Adipose tissue (tissue), 3 donors: ENCODE data around the gene LSM4. TPM values are rescaled to one million over a fixed set of nuclear protein-coding genes. Genes with fewer than 3 reads are reported as not detected.
"Not testable (repeated sequence)": the region's sequence is repeated elsewhere in the genome, so short reads cannot be mapped to it uniquely, and the experiment has no call there.

Experiments used
- H3K27ac ChIP-seq: one replicate; pipeline ENCODE4 v1.5.1; 2013; ENCODE audit warnings: low read depth, low read length
- WGBS, 3 donors: extraction: QIAGEN DNeasy Blood & Tissue Kit; methylation state at CpG; one replicate each; pipeline ENCODE4 v1.1.7; 2013; 5-methylcytosine and 5-hydroxymethylcytosine counted together
- polyA plus RNA-seq, 3 donors: library from polyadenylated mRNA; stranded (reverse); fragments of 200-250 nt; gene quantifications; one replicate each; pipeline ENCODE4 v1.2.3, GENCODE V29; 2013
- donor health status: healthy with polysubstance abuse.
- donor health status: Bipolar disorder and iron deficiency.
- donor health status: healthy.

LSM4 gene
- polyA plus RNA-seq, result 100 to 1,000 TPM in 2 of 3 donors, 10 to 100 TPM in 1; 46.3 to 118 (median 100) TPM

- WGBS, 3 donors, result 0% methylated on average over 75 of the region's 75 CpGs
- peak within 1 kb of the TSS; percentile 84 for H3K27ac ChIP-seq
Observed at GRCh38 chr19:18322759-18323460, at the start of gene LSM4. Gene LSM4 (minus strand): TSS chr19:18323076. CDS start chr19:18323020, 56 bp downstream.

GRCh38 chr19:18368504-18369222 is 45.8 kb upstream of the LSM4 start:
- H3K27ac ChIP-seq, result no peak overlapping the region
- 69 to 90% (median 87%) methylated on average over 15 of the region's 15 CpGs for WGBS, 3 donors

- H3K27ac ChIP-seq, result no peak overlapping the region
- 80 to 88% (median 82%) methylated on average over 2 of the region's 2 CpGs for WGBS, 3 donors
Observed at GRCh38 chr19:18366021-18366435, 43.2 kb upstream of the LSM4 start.

DNA sequence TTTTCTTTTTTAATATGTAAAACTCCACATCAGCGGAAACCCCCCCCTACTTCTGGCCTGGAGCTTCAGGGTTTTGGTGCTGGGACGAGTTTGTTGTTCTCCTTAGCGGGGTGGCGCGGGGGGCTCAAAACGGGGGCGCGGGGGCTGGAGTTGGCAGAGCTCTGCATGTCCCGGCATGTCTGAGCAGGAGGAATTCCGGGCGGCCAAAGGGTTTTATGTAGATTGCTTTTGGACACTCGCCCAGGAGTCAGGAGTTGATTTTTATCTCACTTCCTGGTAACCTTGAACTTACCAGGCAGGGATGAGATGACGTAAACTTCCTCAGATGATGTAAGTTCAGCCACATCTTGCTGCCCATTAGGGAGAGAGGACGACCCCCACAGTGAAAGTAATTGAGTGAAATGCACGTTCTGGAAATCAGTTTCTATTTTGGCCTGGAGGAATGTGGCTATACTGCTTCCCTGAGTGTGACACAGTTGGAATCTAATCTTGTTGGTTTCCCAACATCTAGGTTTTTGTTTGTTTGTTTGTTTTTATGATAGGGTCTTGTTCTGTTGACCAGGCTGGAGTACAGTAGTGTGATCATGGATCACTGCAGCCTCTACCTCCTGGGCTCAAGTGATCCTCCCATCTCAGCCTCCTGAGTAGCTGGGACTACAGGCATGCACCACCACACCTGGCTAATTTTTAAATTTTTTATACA is 42.1 kb upstream of the LSM4 start:
- no peak overlapping the region for H3K27ac ChIP-seq
- WGBS, 3 donors, result 7 to 12% (median 8%) methylated on average over 15 of the region's 15 CpGs

- not testable (repeated sequence) for H3K27ac ChIP-seq
- WGBS, 3 donors, result 50 to 58% (median 54%) methylated on average over 11 of the region's 11 CpGs
Observed at GRCh38 chr19:18364277-18364825, 41.5 kb upstream of the LSM4 start.

GRCh38 chr19:18363787-18364186 is 40.9 kb upstream of the LSM4 start:
- H3K27ac ChIP-seq, result no peak overlapping the region
- 74 to 87% (median 76%) methylated on average over 6 of the region's 6 CpGs for whole genome bisulfite sequencing, 3 donors

- no peak overlapping the region for H3K27ac ChIP-seq
- WGBS, 3 donors, result 91 to 93% (median 92%) methylated on average over 17 of the region's 17 CpGs
Observed at GRCh38 chr19:18362934-18363542, 40.2 kb upstream of the LSM4 start.

- 90 to 96% (median 93%) methylated on average over 8 of the region's 8 CpGs for WGBS, 3 donors
- no peak overlapping the region for H3K27ac ChIP-seq
Observed at GRCh38 chr19:18361646-18362045, 38.8 kb upstream of the LSM4 start.

DNA sequence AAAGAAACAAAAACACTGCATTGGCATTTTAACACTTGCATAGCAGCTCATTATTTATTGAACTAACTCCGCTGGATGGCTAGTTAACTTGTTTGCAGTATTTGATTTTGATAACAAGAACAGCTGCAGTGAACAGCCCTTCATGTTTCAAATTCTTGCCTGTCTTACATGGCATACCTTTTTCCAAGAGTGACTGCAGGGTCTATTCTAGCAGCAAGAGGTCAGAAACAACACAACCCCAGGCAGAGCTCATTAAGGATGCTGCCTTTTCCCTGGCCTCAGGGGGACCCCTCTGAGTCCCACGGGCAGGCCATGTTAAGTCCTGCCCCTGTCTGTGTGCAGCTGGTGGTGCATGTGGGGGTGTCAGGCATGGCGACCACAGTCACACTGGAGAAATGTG is 34.2 kb upstream of the LSM4 start:
- WGBS, 3 donors, result 81 to 97% (median 94%) methylated on average over 3 of the region's 3 CpGs
- no peak overlapping the region for H3K27ac ChIP-seq

GRCh38 chr19:18354743-18355142 is 31.9 kb upstream of the LSM4 start:
- H3K27ac ChIP-seq, result not testable (repeated sequence)
- 91 to 98% (median 97%) methylated on average over 7 of the region's 7 CpGs for WGBS, 3 donors

GRCh38 chr19:18353378-18354005 is 30.6 kb upstream of the LSM4 start:
- 89 to 94% (median 92%) methylated on average over 8 of the region's 8 CpGs for WGBS, 3 donors
- no peak overlapping the region for H3K27ac ChIP-seq

GRCh38 chr19:18351544-18351943 is 28.7 kb upstream of the LSM4 start:
- 93 to 96% (median 93%) methylated on average over 6 to 7 of the region's 7 CpGs for WGBS, 3 donors
- H3K27ac ChIP-seq, result no peak overlapping the region

DNA sequence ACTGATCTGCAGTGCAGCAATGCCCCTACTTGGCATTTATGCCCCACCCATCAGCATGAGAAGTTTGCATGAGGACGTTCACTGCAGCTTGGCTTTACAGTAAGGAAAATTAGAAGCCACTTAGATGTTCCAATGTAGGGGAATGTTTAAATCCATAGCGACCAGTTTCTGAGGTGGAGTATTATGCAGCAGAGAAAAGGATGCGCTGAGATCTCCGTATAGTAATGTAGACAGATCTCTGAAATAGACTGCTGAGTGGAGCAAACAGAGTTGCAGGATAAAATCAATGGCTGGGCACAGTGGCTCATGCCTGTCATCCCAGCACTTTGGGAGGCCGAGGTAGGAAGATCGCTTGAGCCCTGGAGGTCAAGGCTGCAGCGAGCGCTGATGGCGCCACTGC is 27.6 kb upstream of the LSM4 start:
- WGBS, 3 donors, result 84 to 88% (median 88%) methylated on average over 9 of the region's 9 CpGs
- no peak overlapping the region for H3K27ac ChIP-seq

DNA sequence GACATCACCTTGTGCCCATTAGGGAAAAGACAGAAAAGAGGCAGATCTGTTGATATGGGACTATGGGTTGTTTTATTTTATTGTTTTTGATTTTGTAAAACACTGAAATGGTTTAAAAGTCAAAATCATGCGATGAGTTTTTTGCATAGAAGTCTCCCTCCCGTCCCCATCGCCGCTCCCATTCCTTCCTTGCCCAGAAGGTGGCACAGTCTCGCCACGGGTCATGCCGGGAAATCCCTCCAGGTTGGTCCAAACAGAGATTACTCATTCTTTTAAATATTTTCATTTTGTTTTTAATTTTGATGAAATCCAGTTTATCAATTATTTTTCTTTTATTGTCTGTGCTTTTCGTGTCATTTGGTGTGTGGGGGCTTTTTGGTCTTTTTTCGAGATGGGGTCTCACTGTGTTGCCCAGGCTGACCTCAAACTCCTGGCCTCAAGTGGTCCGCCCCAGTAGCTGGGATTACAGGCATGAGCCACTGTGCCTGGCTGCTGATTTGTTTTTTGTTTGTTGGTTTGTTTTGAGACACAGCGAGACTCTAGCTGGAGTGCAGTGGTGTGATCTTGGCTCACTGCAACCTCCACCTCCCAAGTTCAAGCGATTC is 26.8 kb upstream of the LSM4 start:
- no peak overlapping the region for H3K27ac ChIP-seq
- 49 to 54% (median 50%) methylated on average over 12 of the region's 12 CpGs for WGBS, 3 donors

DNA sequence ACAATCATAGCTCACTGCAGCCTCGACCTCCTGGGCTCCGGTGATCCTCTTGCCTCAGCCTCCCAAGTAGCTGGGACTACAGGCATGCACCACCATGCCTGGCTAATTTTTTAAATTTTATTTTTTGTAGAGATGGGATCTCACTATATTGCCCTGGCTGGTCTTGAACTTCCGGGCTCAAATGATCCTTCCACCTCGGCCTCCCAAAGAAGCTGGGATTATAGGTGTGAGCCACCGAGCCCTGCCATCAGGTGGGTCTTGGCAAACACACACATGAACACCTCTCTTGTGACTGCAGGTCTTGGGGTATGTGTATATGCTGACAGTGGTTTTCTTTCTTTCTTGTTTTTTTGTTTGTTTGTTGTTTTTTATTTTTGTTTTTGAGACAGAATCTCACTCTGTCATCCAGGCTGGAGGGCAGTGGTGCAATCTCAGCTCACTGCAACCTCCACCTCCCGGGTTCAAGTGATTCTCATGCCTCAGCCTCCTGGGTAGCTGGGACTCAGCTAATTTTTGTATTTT is 26.0 kb upstream of the LSM4 start:
- H3K27ac ChIP-seq, result not testable (repeated sequence)
- 90 to 91% (median 91%) methylated on average over 6 of the region's 6 CpGs for WGBS, 3 donors

GRCh38 chr19:18348171-18348570 is 25.3 kb upstream of the LSM4 start:
- WGBS, 3 donors, result 87 to 94% (median 91%) methylated on average over 17 of the region's 17 CpGs
- H3K27ac ChIP-seq, result no peak overlapping the region

- WGBS, 3 donors, result 67 to 72% (median 71%) methylated on average over 8 of the region's 8 CpGs
- no peak overlapping the region for H3K27ac ChIP-seq
Observed at GRCh38 chr19:18346091-18346490, 23.2 kb upstream of the LSM4 start.

GRCh38 chr19:18345296-18345695 is 22.4 kb upstream of the LSM4 start:
- 97 to 98% (median 97%) methylated on average over 6 of the region's 6 CpGs for WGBS, 3 donors
- no peak overlapping the region for H3K27ac ChIP-seq
